IMR-90 (cell line): Measurements from ENCODE around the gene TMEM135. TPM values are rescaled to one million over a fixed set of nuclear protein-coding genes. Genes with fewer than 3 reads are reported as not detected.
"Not testable (repeated sequence)": the region's sequence is repeated elsewhere in the genome, so short reads cannot be mapped to it uniquely, and the experiment has no call there.

Source experiments
- ATAC-seq: fragments of 200-7000 bp; cut with Tn5 transposase; 2 replicates; pipeline ENCODE4 v1.9.1; 2020; ENCODE audit warnings: low read depth, mild to moderate bottlenecking, moderate library complexity
- BruUV-seq: library from RNA; stranded (reverse); fragments of 400-500 nt; replicated peaks from 2 replicates; lab custom pipeline; 2021; lab: Mats Ljungman, UMichigan
- CTCF ChIA-PET: fragments of 300-600 bp; formaldehyde crosslinking; extraction: SDS; loops from one replicate; lab custom pipeline; 2021; ENCODE audit warnings: antibody characterized with exemption; lab: Yijun Ruan, JAX
- POLR2A ChIA-PET: fragments of 300-600 bp; sonication (Branson Sonifier 250); formaldehyde crosslinking; loops from one replicate; lab custom pipeline; 2022; ENCODE audit warnings: antibody characterized with exemption; ENCODE audit not compliant: unreplicated experiment; lab: Charles Lee
- DNase-seq: peaks from one replicate; pipeline ENCODE4 v3.0.0; 2013
- H2AFZ ChIP-seq: replicated peaks from 2 replicates; pipeline ENCODE3; 2013; ENCODE audit warnings: low read length, mild to moderate bottlenecking; ENCODE audit not compliant: poor library complexity
- H2AK5ac ChIP-seq: 2 replicates; pipeline ENCODE4 v1.6.1; 2013; ENCODE audit warnings: low read depth, low read length, inconsistent platforms
- H2AK9ac ChIP-seq: replicated peaks from 2 replicates; pipeline ENCODE3; 2013; ENCODE audit warnings: mild to moderate bottlenecking, low read depth, low read length, moderate library complexity; ENCODE audit not compliant: poor library complexity
- H2BK120ac ChIP-seq: 2 replicates; pipeline ENCODE4 v1.6.1; 2013; ENCODE audit warnings: low read depth, low read length, inconsistent platforms
- H2BK15ac ChIP-seq: 3 replicates; pipeline ENCODE4 v1.6.1; 2013; ENCODE audit warnings: low read depth, low read length, inconsistent platforms
- H2BK20ac ChIP-seq: 2 replicates; pipeline ENCODE4 v1.6.1; 2013; ENCODE audit warnings: low read depth, mild to moderate bottlenecking, inconsistent platforms, low read length, moderate library complexity
- H2BK5ac ChIP-seq: 2 replicates; pipeline ENCODE4 v1.6.1; 2013; ENCODE audit warnings: mild to moderate bottlenecking, low read depth, low read length, inconsistent platforms; ENCODE audit not compliant: poor library complexity, severe bottlenecking
- H3K14ac ChIP-seq: replicated peaks from 2 replicates; pipeline ENCODE4 v1.6.1; 2013; ENCODE audit warnings: low read depth, low read length, inconsistent platforms
- H3K18ac ChIP-seq: 2 replicates; pipeline ENCODE4 v1.6.1; 2013; ENCODE audit warnings: low read depth, low read length, control low read depth
- H3K23ac ChIP-seq: 2 replicates; pipeline ENCODE4 v1.6.1; 2013; ENCODE audit warnings: low read depth, low read length, inconsistent platforms
- H3K27ac ChIP-seq: 2 replicates; pipeline ENCODE4 v1.5.1; 2013; ENCODE audit warnings: mild to moderate bottlenecking, control low read depth, low read length; ENCODE audit not compliant: insufficient read depth
- H3K27me3 ChIP-seq: 2 replicates; pipeline ENCODE4 v1.6.1; 2013; ENCODE audit warnings: low read length; ENCODE audit not compliant: control insufficient read depth, insufficient read depth
- H3K36me3 ChIP-seq: 2 replicates; pipeline ENCODE4 v1.6.1; 2013; ENCODE audit warnings: low read length, mixed read lengths; ENCODE audit not compliant: control insufficient read depth, insufficient read depth
- H3K4ac ChIP-seq: 2 replicates; pipeline ENCODE4 v1.6.1; 2013; ENCODE audit warnings: low read depth, low read length, inconsistent platforms
- H3K4me1 ChIP-seq: 2 replicates; pipeline ENCODE4 v1.6.1; 2013; ENCODE audit warnings: low read length, mixed read lengths; ENCODE audit not compliant: control insufficient read depth, insufficient read depth
- H3K4me2 ChIP-seq: 2 replicates; pipeline ENCODE4 v1.6.1; 2013; ENCODE audit warnings: low read depth, mild to moderate bottlenecking, control low read depth, low read length, moderate library complexity
- H3K4me3 ChIP-seq: 2 replicates; pipeline ENCODE4 v1.5.1; 2013; ENCODE audit warnings: low read depth, mild to moderate bottlenecking, control low read depth, low read length, moderate library complexity; ENCODE audit not compliant: insufficient read depth
- H3K56ac ChIP-seq: 2 replicates; pipeline ENCODE4 v1.6.1; 2013; ENCODE audit warnings: low read length, inconsistent platforms; ENCODE audit not compliant: insufficient read depth; ENCODE audit errors: extremely low read depth
- H3K79me1 ChIP-seq, 2 experiments: 2 replicates each; pipeline ENCODE4 v1.6.1; 2013; ENCODE audit warnings: low read length in 2 of 2, inconsistent platforms in 1 of 2, low read depth in 1 of 2
- H3K9ac ChIP-seq: 2 replicates; pipeline ENCODE4 v1.6.1; 2013; ENCODE audit warnings: low read depth, low read length, control low read depth
- H3K9me1 ChIP-seq: 2 replicates; pipeline ENCODE4 v1.6.1; 2013; ENCODE audit warnings: low read length, inconsistent platforms; ENCODE audit not compliant: insufficient read depth
- H3K9me3 ChIP-seq: 2 replicates; pipeline ENCODE4 v1.6.1; 2013; ENCODE audit warnings: low read length; ENCODE audit not compliant: control insufficient read depth, insufficient read depth
- H4K20me1 ChIP-seq: 2 replicates; pipeline ENCODE4 v1.6.1; 2013; ENCODE audit warnings: low read length, inconsistent platforms; ENCODE audit not compliant: insufficient read depth
- H4K5ac ChIP-seq: 2 replicates; pipeline ENCODE4 v1.6.1; 2013; ENCODE audit warnings: mild to moderate bottlenecking, low read depth, low read length, control low read depth
- H4K8ac ChIP-seq, 2 experiments: 2 replicates each; pipeline ENCODE4 v1.6.1; 2013; ENCODE audit warnings: low read depth in 2 of 2, low read length in 2 of 2, control low read depth in 1 of 2, inconsistent platforms in 1 of 2
- H4K91ac ChIP-seq: 2 replicates; pipeline ENCODE4 v1.6.1; 2013; ENCODE audit warnings: low read depth, low read length, inconsistent platforms; ENCODE audit not compliant: insufficient read depth
- WGBS, 2 experiments: methylation state at CpG; one replicate each; pipeline versions ENCODE4 v1.1.5 to v1.1.7; 2013; ENCODE audit warnings: missing lambda C conversion rate in 2 of 2; ENCODE audit not compliant: insufficient read length in 1 of 2; ENCODE audit errors: extremely low coverage in 2 of 2; 5-methylcytosine and 5-hydroxymethylcytosine counted together
- dilution Hi-C: fragments of 300-500 bp; cut with HindIII; formaldehyde crosslinking; loops from one replicate; pipeline ENCODE4 v1.14.3; 2018; ENCODE audit warnings: low sequenced_read_pairs; ENCODE audit not compliant: unreplicated experiment
- in situ Hi-C: fragments of 300-500 bp; cut with MboI; formaldehyde crosslinking; loops from 3 replicates; pipeline ENCODE4 v1.14.3; 2019; ENCODE audit warnings: low sequenced_read_pairs, inconsistent platforms, mixed read lengths
- intact Hi-C: fragments of 100-400 bp; cut with micrococcal nuclease; formaldehyde crosslinking; loops from 2 replicates; pipeline ENCODE4 v1.10.0; 2022
- polyA plus RNA-seq, 3 experiments: library from polyadenylated mRNA; depleted of rRNA; stranded (reverse); fragments of >200 nt; gene quantifications; 2 replicates each; pipeline ENCODE4 v1.2.3, GENCODE V29; 2012; ENCODE audit warnings: low replicate concordance in 1 of 3
- total RNA-seq: library from RNA; depleted of rRNA; stranded (reverse); fragments of >200 nt; gene quantifications from 2 replicates; pipeline ENCODE4 v1.2.3, GENCODE V29; 2012

TMEM135 gene
- total and polyA plus RNA-seq, 2 of the 4 experiments (the other 2 are of a cell fraction): 3.9 to 5.9 TPM

GRCh38 chr11:86992340-86992739 is 45.4 kb upstream of the TMEM135 start:
- DNase-seq, CTCF ChIA-PET, H4K20me1 ChIP-seq, H2AFZ ChIP-seq, POLR2A ChIA-PET, H4K5ac ChIP-seq, H3K9me3 ChIP-seq, intact Hi-C loops, ATAC-seq, H3K4me1 ChIP-seq, H3K9me1 ChIP-seq, H2AK5ac ChIP-seq, H4K91ac ChIP-seq, H2BK120ac ChIP-seq, H4K8ac ChIP-seq, H2AK9ac ChIP-seq, H2BK5ac ChIP-seq, in situ Hi-C loops, H3K56ac ChIP-seq, H3K27ac ChIP-seq, H3K4me3 ChIP-seq, H2BK15ac ChIP-seq, H3K23ac ChIP-seq, BruUV-seq, H2BK20ac ChIP-seq, H3K4ac ChIP-seq, H3K18ac ChIP-seq, dilution Hi-C loops, H3K14ac ChIP-seq, H3K27me3 ChIP-seq, H3K36me3 ChIP-seq, H3K9ac ChIP-seq, H3K79me1 ChIP-seq, H3K4me2 ChIP-seq: not testable (repeated sequence)
- WGBS, 2 experiments: 90% methylated on average over 2 of the region's 4 CpGs; no CpG with 5 or more reads in 1 of the 2 experiments
